NCI-H1105 treated with DMSO at 0.1 percent for 48 hours (cell line): ENCODE results near the gene TAPBPL.
A peak's percentile ranks its signal among the peaks of the same experiment; 100 is the strongest.
"Not testable (repeated sequence)": the region's sequence is repeated elsewhere in the genome, so short reads cannot be mapped to it uniquely, and the experiment has no call there.

ENCODE experiments used
- DNase-seq: peaks from one replicate; lab custom pipeline; 2025; lab: John Stamatoyannopoulos, UW

Gene TAPBPL

DNA sequence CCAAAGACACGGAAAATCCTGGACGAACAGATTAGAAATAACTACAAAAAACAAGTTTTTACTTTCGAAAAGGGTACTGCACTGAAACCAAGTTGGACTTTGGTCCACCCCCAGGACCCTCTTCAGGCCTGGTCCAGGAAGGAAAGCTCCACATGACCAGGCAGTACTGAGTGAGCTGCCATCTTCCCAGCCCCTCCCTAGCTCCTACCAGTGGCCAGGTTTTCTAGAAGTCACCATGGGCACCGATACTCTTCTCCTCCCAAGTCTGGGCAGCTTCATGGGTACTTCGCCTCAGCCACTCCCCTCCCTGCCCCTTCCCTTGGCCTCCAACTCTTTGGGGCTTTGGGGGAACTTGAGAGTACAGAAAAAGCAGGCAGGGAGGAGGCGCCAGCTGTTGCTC is 12.0 kb downstream of the TAPBPL start:
- DNase-seq, result no peak

DNA sequence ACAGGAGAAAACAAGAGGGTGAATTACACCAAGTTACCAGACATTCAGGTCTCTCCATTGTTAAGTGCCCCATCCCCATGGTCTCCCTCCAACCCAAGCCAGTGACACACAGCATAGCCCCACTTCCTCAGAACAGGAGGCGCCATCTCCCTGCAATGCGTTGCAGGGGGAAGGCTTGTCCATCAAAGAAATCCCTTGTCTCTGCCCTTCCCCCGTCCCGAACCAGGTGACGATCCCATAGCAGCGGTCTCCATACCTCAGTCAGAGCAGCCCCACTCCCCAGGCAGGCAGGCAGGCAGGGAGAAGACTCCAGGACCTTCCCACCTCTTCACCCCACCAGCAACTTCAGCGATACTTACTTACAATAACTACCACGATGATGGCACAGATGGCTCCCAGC is 12.7 kb downstream of the TAPBPL start:
- DNase-seq, result no peak

DNA sequence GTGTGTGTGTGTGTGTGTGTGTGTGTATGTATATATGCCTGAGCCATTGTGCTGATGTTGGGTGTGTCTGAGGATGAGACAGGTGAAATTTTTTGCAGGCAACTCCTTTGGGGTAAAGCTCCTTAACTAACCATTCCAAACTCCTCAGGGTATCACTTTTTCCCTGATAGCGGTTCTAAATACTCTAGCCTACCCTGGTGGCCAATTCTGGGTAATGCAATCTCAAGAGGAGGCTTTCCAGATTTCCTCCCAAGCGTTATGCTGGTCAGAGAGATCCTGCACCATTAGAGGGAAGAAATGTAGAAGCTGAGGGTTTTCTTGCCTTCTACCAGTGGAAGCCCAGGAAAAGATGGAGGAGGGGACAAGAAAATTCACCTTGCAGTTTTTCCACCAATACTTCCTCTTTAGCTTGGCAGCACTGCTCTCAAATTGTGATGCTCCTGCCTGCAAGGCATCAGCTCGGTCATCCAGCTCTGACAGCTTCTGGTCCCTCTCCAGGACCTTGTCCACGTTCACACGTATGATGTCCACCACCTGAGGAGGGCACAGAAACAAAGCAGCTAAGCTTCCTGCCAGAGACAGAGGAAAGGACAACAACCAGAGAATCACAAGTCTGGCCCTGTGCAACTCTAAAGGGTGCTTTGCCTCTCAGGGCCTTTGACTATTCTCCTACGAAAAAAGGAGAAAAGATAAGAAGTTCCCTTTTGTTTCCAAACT is 13.8 kb downstream of the TAPBPL start:
- peak; percentile 69 for DNase-seq

GRCh38 chr12:6466184-6466573 is 14.3 kb downstream of the TAPBPL start:
- no peak for DNase-seq

GRCh38 chr12:6466751-6467150 is 14.9 kb downstream of the TAPBPL start:
- DNase-seq, result not testable (repeated sequence)

DNA sequence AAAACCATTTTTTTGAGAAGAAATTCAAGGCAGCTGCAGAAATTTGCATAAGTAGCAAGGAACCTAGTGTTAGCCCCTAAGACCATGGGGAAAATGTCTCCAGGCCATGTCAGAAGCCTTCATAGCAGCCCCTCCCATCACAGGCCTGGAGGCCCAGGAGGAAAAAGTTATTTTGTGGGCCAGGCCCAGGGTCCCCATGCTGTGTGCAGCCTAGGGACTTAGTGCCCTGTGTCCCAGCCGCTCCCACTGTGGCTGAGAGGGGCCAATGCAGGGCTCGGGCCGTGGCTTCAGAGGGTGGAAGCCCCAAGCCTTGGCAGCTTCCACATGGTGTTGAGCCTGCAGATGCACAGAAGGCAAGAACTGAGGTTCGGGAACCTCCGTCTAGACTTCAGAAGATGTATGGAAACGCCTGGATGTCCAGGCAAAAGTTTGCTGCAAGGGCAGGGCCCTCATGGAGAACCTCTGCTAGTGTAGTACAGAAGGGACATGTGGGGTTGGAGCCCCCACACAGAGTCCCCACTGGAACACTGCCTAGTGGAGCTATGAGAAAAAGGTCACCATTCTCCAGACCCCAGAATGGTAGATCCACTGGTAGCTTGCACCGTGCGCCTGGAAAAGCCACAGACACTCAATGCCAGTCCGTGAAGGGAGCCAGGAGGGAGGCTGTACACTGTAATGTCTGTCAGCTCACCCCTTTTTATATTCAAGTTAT is 15.9 kb downstream of the TAPBPL start:
- DNase-seq, result not testable (repeated sequence)

- no peak for DNase-seq
Measured at GRCh38 chr12:6468283-6468575, 16.4 kb downstream of the TAPBPL start.

- DNase-seq, result no peak
Measured at GRCh38 chr12:6469092-6469491, 17.2 kb downstream of the TAPBPL start.

DNA sequence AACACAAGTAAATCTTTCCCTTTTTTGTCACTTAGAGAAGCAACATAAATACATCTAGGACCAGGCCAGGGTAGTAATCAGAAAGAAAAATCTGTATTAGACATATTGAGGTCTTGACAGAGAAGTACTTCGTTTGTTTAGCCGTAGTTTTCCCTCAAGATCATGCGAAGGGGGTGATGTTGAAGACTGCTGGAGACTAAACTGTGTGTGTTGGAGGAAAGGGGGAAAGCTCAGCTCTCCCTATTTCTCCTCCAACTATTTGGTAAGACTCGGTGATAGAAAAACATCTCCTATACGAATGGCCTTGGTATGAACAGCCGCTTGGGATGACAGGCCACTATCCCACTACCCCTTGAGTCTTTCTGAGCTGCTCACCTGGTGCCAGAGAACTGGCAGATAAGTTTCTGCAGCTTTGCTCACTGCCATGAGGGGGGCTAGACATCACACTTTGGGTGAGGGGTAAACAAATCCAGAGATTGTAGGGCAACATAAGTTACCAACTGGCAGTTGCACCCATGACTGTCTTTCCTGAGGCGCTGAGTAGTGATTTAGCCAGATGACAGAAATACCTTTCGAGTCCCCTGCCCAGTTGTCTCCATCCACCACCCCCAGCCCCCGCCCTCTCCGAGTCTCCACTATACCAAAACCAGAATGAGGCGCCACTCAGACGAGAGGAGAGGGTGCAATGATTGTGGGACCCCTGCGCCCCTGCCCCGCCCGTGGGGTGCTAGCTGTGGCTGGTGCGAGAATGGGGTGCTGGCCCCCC is 17.9 kb downstream of the TAPBPL start:
- DNase-seq, result peak; percentile 5

DNA sequence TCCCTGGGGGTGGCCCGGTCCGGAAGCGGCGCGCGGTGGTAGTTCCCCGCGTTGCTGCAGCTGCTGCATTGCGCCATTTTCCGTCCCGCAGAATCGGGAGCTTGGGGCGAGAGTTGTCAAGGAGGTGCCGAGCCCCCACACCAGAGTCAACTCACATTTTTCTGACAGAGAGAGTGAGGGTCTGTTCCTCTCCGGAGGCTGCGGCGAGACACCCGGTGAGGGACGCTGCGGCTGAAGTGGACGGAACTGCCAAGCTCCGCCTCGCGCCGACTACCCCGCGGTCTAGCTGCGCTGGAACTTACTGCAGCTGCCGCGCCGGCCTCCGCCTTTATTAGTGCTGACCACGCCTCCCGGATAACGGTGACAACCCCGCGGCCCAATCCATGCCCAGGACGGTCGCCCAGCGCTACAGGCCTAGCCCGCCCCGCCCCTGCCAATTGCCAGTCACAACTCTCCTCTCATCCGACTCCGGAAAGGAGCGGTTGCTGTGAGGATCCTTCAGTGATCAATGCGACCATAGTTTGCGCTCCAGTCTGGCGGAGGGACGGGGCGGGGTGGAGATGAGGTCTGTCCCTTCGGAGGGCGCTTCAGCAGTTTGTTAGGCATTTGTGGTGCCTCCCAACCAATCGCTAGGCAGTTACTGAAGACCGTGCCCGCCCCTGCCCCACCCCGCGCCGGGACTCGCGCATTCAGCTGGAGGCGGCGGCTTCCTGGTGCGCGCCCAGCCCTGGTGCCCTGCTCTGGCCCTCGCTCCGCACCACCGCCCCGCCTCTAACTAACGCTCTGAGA is 18.7 kb downstream of the TAPBPL start, which contains the start of gene VAMP1:
VAMP1 (minus strand) TSS at position 303 of the 789 bp plus-strand sequence; CDS start at position 157, 146 bp downstream.
- peak; percentile 99 for DNase-seq

GRCh38 chr12:6471989-6472360 is 20.1 kb downstream of the TAPBPL start:
- DNase-seq, result no peak

GRCh38 chr12:6472491-6472890 is 20.6 kb downstream of the TAPBPL start:
- no peak for DNase-seq

DNA sequence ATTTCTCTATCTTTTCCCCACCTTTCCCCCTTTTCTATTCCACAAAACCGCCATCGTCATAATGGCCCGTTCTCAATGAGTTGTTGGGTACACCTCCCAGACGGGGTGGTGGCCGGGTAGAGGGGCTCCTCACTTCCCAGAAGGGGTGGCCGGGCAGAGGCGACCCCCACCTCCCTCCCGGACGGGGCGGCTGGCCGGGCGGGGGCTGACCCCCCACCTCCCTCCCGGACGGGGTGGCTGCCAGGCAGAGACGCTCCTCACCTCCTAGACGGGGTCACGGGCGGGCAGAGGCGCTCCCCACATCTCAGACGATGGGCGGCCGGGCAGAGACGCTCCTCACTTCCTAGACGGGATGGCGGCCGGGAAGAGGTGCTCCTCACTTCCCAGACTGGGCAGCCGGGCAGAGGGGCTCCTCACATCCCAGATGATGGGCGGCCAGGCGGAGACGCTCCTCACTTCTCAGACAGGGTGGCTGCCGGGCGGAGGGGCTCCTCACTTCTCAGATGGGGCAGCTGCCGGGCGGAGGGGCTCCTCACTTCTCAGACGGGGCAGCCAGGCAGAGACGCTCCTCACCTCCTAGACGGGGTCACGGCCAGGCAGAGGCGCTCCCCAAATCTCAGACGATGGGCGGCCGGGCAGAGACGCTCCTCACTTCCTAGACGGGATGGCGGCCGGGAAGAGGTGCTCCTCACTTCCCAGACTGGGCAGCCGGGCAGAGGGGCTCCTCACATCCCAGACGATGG is 23.6 kb downstream of the TAPBPL start:
- not testable (repeated sequence) for DNase-seq

DNA sequence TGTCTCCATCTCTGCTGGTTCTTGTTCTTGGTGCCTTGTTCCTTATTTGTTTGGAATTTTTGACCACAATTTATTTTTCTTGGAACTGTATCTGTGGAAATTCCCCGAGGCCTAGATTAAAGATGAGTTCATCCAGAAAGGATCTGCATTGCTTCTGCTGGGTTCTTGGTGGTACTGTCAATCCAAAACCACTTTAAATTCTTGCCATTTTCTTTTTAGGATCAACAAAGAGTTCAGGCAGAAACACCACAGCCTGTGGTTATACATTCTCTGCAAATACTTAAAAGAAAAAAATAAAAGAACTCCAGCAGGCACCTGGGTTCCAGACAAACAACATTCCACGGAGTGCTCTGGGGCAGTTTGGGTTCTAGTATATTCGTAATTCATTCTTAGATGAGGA is 24.6 kb downstream of the TAPBPL start:
- no peak for DNase-seq

GRCh38 chr12:6477601-6478377 is 25.9 kb downstream of the TAPBPL start:
- DNase-seq, result not testable (repeated sequence)

- DNase-seq, result no peak
Measured at GRCh38 chr12:6478416-6478815, 26.6 kb downstream of the TAPBPL start.

- no peak for DNase-seq
Measured at GRCh38 chr12:6488240-6488639, 36.4 kb downstream of the TAPBPL start.

DNA sequence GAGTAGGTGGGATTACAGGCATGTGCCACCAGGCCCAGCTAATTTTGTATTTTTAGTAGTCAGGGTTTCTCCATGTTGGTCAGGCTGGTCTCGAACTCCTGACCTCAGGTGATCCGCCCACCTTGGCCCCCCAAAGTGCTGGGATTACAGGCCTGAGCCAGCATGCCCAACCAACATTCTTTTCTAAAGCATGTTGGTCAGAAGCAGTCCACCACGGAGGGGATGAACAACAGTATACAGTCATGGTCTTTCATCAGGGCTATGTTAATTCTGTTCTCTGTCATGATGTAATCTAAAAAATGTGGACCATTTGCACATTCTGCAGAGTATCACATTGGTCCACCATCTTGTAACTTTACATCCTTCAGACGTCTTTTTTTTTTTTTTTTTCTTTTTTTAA is 37.6 kb downstream of the TAPBPL start:
- no peak for DNase-seq

- DNase-seq, result not testable (repeated sequence)
Measured at GRCh38 chr12:6490673-6491072, 38.8 kb downstream of the TAPBPL start.

DNA sequence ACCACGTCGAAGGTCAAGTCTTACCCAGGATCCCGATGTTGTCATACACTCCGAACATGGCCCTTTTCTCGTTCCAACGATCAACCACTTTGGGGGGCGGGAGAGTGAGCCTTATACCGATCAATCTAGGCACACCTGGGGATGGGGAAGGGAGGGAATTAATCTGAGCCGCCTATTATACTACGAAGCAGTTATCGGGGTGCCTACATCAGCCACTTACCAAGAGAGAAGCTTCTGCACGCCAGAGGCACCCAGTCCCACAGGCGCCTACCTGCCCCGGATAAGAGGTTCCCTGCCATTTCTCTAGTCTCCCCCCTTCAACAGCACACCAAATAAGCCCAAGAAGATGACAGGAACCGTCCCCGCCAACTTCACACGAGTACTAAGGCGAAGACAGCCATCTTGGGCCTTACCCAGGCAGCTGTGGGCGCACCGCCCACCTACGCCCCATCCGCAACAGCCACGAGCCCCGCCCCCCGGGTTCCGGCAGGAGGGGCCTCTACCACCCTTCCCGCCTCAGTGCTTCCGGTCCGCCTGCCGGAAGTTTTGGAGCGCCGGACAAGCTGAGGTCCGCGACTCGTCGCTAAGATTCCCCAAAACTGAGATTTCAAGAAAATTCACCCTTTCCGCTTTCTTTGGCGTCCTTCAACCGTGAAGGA is 41.1 kb downstream of the TAPBPL start, which contains the start of gene MRPL51:
MRPL51 (minus strand) TSS at position 425 of the 659 bp plus-strand sequence; CDS start at position 299, 126 bp downstream.
- peak; percentile 93 for DNase-seq
